ENCODE data around the gene ZSCAN16. TPM values are rescaled to one million over a fixed set of nuclear protein-coding genes. Genes with fewer than 3 reads are reported as not detected.
"Not testable (repeated sequence)": the region's sequence is repeated elsewhere in the genome, so short reads cannot be mapped to it uniquely, and the experiment has no call there.

The ZSCAN16 gene
- total RNA-seq, 5 donors from 2014 or later (not counting 1 experiment from before 2014, with no cell fraction given): 5.9 to 13.1 (median 10.7) TPM

DNA sequence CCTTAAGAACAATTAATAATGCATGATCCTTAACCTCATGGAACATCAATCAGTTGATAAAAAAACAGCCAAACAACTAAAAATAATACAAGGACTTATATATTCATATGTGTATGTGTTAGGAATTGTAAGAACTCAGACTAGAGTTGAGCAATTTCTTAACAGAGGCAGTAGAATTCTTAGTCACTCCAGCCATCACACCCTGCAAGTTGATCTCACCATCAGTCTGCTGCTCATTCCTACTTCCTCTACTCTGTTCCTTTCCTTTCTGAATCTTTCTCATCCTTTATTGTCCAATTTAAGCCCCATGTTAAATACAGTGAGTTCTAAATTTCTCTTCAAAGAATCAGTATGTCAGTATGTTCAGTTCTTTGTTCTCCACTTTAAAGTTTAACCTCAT, 41.5 kb upstream of the ZSCAN16 start:
- no peaks in the 10 kb centered on the region for H3K9me3 ChIP-seq
- peaks cover 2 to 16% of the 10 kb centered on the region in 2 experiments for H3K4me1 ChIP-seq (ENCODE audit: control insufficient read depth in 1 of 2, extremely low read depth in 1 of 2, insufficient read depth in 2 of 2, low read length in 2 of 2)
- Mint-ChIP-seq H3K4me1 (peaks cover 22 to 41% (median 25%) of the 10 kb centered on the region in 3 donors), H3K27ac (no peak overlapping the region), H3K36me3 (peaks cover 37% of the 10 kb centered on the region), H3K4me3 (peak overlapping the region in 1 of 3 donors; percentile 14), H3K27me3 (no peaks in the 10 kb centered on the region), H3K9me3 (peaks cover 4 to 6% (median 5%) of the 10 kb centered on the region in 3 donors)
- ATAC-seq (replicated peaks in 1 of 4) (no peak), DNase-seq (no peak)
- no peaks in the 10 kb centered on the region for H3K36me3 ChIP-seq (ENCODE audit: control insufficient read depth in 2 of 2, extremely low read depth in 1 of 2, insufficient read depth in 1 of 2, low read length in 1 of 2)
- ChIA-PET POLR2A (no interaction called here), CTCF (no interaction called here)
- H3K27me3 ChIP-seq (replicated peaks in 1 of 2; ENCODE audit: control insufficient read depth in 2 of 2, extremely low read depth in 1 of 2, insufficient read depth in 2 of 2, low read length in 1 of 2): no peaks in the 10 kb centered on the region
- H3K27ac ChIP-seq (ENCODE audit: low read length): no peak overlapping the region
- H3K4me3 ChIP-seq (ENCODE audit: control insufficient read depth in 1 of 2, extremely low read depth in 1 of 2, low read length in 1 of 2): no peak overlapping the region

- Histone ChIP-seq H3K9me3 (peaks cover 12% of the 10 kb centered on the region), H3K4me1 (ENCODE audit: control insufficient read depth in 1 of 2, extremely low read depth in 1 of 2, insufficient read depth in 2 of 2, low read length in 2 of 2) (peaks cover 0 to 5% of the 10 kb centered on the region in 2 experiments), H3K27me3 (replicated peaks in 1 of 2; ENCODE audit: control insufficient read depth in 2 of 2, extremely low read depth in 1 of 2, insufficient read depth in 2 of 2, low read length in 1 of 2) (peaks cover 0 to 6% of the 10 kb centered on the region in 2 experiments), H3K36me3 (ENCODE audit: control insufficient read depth in 2 of 2, extremely low read depth in 1 of 2, insufficient read depth in 1 of 2, low read length in 1 of 2) (peaks cover 0 to 2% of the 10 kb centered on the region in 2 donors), H3K27ac (ENCODE audit: low read length) (no peak overlapping the region), H3K4me3 (ENCODE audit: control insufficient read depth in 1 of 2, extremely low read depth in 1 of 2, low read length in 1 of 2) (no peak overlapping the region)
- ATAC-seq (replicated peaks in 1 of 4): no peak
- Mint-ChIP-seq H3K4me3 (no peak overlapping the region), H3K27ac (no peak overlapping the region), H3K27me3 (peaks cover 0 to 3% of the 10 kb centered on the region in 2 donors), H3K36me3 (peaks cover 55% of the 10 kb centered on the region), H3K9me3 (peaks cover 11 to 33% (median 29%) of the 10 kb centered on the region in 3 donors), H3K4me1 (peaks cover 0 to 3% (median 0%) of the 10 kb centered on the region in 3 donors)
- POLR2A ChIA-PET: no interaction called here
- whole genome bisulfite sequencing (ENCODE audit: insufficient coverage): no CpG with 5 or more reads among the region's 5 CpGs
- CTCF ChIA-PET: no interaction called here
- no peak for DNase-seq
Measured at GRCh38 chr6:28089054-28089453, 35.4 kb upstream of the ZSCAN16 start.

- Mint-ChIP-seq H3K27ac (no peak overlapping the region), H3K9me3 (peaks cover 11 to 33% (median 29%) of the 10 kb centered on the region in 3 donors), H3K4me1 (peaks cover 0 to 3% (median 0%) of the 10 kb centered on the region in 3 donors), H3K27me3 (peaks cover 4% of the 10 kb centered on the region in 2 donors), H3K36me3 (peaks cover 46% of the 10 kb centered on the region), H3K4me3 (no peak overlapping the region)
- H3K27ac ChIP-seq (ENCODE audit: low read length): no peak overlapping the region
- peaks cover 0 to 2% of the 10 kb centered on the region in 2 donors for H3K36me3 ChIP-seq (ENCODE audit: control insufficient read depth in 2 of 2, extremely low read depth in 1 of 2, insufficient read depth in 1 of 2, low read length in 1 of 2)
- peak overlapping the region in 1 of 2 donors; percentile 16 for H3K4me3 ChIP-seq (ENCODE audit: control insufficient read depth in 1 of 2, extremely low read depth in 1 of 2, low read length in 1 of 2)
- 51% methylated on average over 17 of the region's 33 CpGs for WGBS (ENCODE audit: insufficient coverage)
- peaks cover 0 to 6% of the 10 kb centered on the region in 2 experiments for H3K27me3 ChIP-seq (replicated peaks in 1 of 2; ENCODE audit: control insufficient read depth in 2 of 2, extremely low read depth in 1 of 2, insufficient read depth in 2 of 2, low read length in 1 of 2)
- ATAC-seq (replicated peaks in 1 of 4) (no peak), DNase-seq (no peak)
- H3K9me3 ChIP-seq: peaks cover 12% of the 10 kb centered on the region
- ChIA-PET CTCF (no interaction called here), POLR2A (interaction anchor here in 1 of 2 donors (0.5 to 0.6 kb wide), 2 partner anchors 11 to 942 kb away, joined by 3 to 5 read pairs; partner anchors contain the start of gene ZNF165)
- H3K4me1 ChIP-seq (ENCODE audit: control insufficient read depth in 1 of 2, extremely low read depth in 1 of 2, insufficient read depth in 2 of 2, low read length in 2 of 2): peaks cover 0 to 5% of the 10 kb centered on the region in 2 experiments
Measured at GRCh38 chr6:28090917-28091586, 33.4 kb upstream of the ZSCAN16 start.

GRCh38 chr6:28102222-28102621, 22.2 kb upstream of the ZSCAN16 start:
- CTCF ChIA-PET; H3K27ac ChIP-seq (ENCODE audit: low read length); H3K4me3 Mint-ChIP-seq; DNase-seq; H3K4me3 ChIP-seq (ENCODE audit: control insufficient read depth in 1 of 2, extremely low read depth in 1 of 2, low read length in 1 of 2); ATAC-seq (replicated peaks in 1 of 4); H3K36me3 ChIP-seq (ENCODE audit: control insufficient read depth in 2 of 2, extremely low read depth in 1 of 2, insufficient read depth in 1 of 2, low read length in 1 of 2); POLR2A ChIA-PET; H3K9me3 Mint-ChIP-seq; H3K9me3 ChIP-seq; H3K27ac Mint-ChIP-seq; H3K27me3 ChIP-seq (replicated peaks in 1 of 2; ENCODE audit: control insufficient read depth in 2 of 2, extremely low read depth in 1 of 2, insufficient read depth in 2 of 2, low read length in 1 of 2); H3K36me3 Mint-ChIP-seq: not testable (repeated sequence)
- peaks cover 9 to 16% of the 10 kb centered on the region in 2 donors for H3K27me3 Mint-ChIP-seq
- peaks cover 10 to 13% (median 12%) of the 10 kb centered on the region in 3 donors for H3K4me1 Mint-ChIP-seq
- 100% methylated on average over 3 of the region's 7 CpGs for WGBS (ENCODE audit: insufficient coverage)
- peaks cover 2 to 10% of the 10 kb centered on the region in 2 experiments for H3K4me1 ChIP-seq (ENCODE audit: control insufficient read depth in 1 of 2, extremely low read depth in 1 of 2, insufficient read depth in 2 of 2, low read length in 2 of 2)

DNA sequence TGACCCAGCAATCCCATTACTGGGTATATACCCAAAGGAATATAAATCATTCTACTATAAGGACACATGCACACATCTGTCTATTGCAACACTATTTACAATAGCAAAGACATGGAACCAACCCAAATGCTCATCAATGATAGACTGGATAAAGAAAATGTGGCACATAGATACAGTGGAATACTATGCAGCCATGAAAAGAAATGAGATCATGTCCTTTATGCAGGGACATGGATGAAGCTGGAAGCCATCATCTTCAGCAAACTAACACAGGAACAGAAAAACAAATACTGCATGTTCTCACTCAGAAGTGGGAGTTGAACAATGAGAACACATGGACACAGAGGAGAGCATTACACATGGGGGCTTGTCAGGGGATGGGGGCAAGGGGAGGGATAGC, 21.7 kb upstream of the ZSCAN16 start:
- DNase-seq; H3K9me3 ChIP-seq; H3K4me3 ChIP-seq (ENCODE audit: control insufficient read depth in 1 of 2, extremely low read depth in 1 of 2, low read length in 1 of 2); H3K27ac ChIP-seq (ENCODE audit: low read length); H3K36me3 ChIP-seq (ENCODE audit: control insufficient read depth in 2 of 2, extremely low read depth in 1 of 2, insufficient read depth in 1 of 2, low read length in 1 of 2); H3K36me3 Mint-ChIP-seq; H3K27me3 ChIP-seq (replicated peaks in 1 of 2; ENCODE audit: control insufficient read depth in 2 of 2, extremely low read depth in 1 of 2, insufficient read depth in 2 of 2, low read length in 1 of 2); ATAC-seq (replicated peaks in 1 of 4); CTCF ChIA-PET; POLR2A ChIA-PET; H3K9me3 Mint-ChIP-seq: not testable (repeated sequence)
- H3K27me3 Mint-ChIP-seq: peaks cover 9 to 16% of the 10 kb centered on the region in 2 donors
- peaks cover 2 to 10% of the 10 kb centered on the region in 2 experiments for H3K4me1 ChIP-seq (ENCODE audit: control insufficient read depth in 1 of 2, extremely low read depth in 1 of 2, insufficient read depth in 2 of 2, low read length in 2 of 2)
- peaks cover 10 to 13% (median 12%) of the 10 kb centered on the region in 3 donors for H3K4me1 Mint-ChIP-seq
- peak overlapping the region in 1 of 3 donors; percentile 47 for H3K4me3 Mint-ChIP-seq
- H3K27ac Mint-ChIP-seq: peak overlapping the region in 1 of 2 donors; percentile 8

DNA sequence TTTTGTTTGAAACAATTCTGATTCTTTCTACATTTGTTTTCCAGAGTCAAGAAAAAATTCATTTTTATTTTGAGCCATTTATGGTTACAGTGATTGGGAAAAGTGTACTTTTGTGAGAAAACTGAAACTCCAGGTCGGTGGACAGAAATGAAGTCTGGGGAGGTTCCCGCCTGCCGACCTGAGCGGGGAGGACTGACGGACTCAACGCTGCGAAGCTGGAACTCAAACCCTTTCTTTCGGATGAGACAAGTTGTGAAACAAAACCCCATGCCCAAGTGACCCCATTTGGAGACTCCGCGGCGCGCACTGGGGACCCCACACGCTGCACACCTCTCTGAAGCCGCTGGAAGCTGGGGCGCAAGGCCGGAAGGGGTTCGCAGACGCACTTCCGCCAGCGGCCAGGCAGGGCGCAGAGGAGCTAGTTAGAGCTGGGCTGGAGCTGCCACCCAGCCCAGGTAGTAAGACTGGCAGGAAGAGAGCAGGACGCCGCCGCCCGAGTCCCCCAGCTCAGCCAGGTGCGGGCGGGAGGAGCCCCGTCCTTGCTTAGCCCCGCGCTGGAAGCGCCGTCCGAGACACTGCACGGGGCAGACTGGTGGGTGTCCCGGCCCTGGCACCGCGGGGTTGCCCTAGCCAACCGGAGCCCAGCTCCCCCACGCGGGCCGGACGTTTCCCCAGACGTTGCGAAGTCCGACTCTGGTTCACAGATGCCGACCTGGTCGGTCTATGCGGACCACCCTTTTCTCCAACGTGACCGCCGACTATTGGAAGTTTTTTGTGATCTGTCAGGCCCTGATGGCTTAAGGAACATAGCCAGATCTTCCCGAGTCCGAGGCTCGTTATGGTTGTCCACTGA, 19.8 kb upstream of the ZSCAN16 start:
- DNase-seq: peak; percentile 68 to 91 (median 79)
- peak; percentile 99 to 100 (median 100) for ATAC-seq (replicated peaks in 1 of 4)
- Histone ChIP-seq H3K4me1 (ENCODE audit: control insufficient read depth in 1 of 2, extremely low read depth in 1 of 2, insufficient read depth in 2 of 2, low read length in 2 of 2) (peaks cover 2 to 10% of the 10 kb centered on the region in 2 experiments), H3K9me3 (no peaks in the 10 kb centered on the region), H3K36me3 (ENCODE audit: control insufficient read depth in 2 of 2, extremely low read depth in 1 of 2, insufficient read depth in 1 of 2, low read length in 1 of 2) (no peaks in the 10 kb centered on the region), H3K27me3 (replicated peaks in 1 of 2; ENCODE audit: control insufficient read depth in 2 of 2, extremely low read depth in 1 of 2, insufficient read depth in 2 of 2, low read length in 1 of 2) (peaks cover 0 to 5% of the 10 kb centered on the region in 2 experiments), H3K27ac (ENCODE audit: low read length) (peak overlapping the region; percentile 81), H3K4me3 (ENCODE audit: control insufficient read depth in 1 of 2, extremely low read depth in 1 of 2, low read length in 1 of 2) (peak overlapping the region; percentile 36 to 70)
- WGBS (ENCODE audit: insufficient coverage): 2% methylated on average over 53 of the region's 54 CpGs
- peak overlapping the region; percentile 86 to 89 (median 87) for H3K4me3 Mint-ChIP-seq
- CTCF ChIA-PET: interaction anchor here (0.6 to 1.8 kb wide), 12 partner anchors 20 to 601 kb away, joined by 3 to 6 read pairs (median 5); partner anchors contain the start of genes ZSCAN26 (in 2 of the 2), ZKSCAN8 (in 1 of the 2) and ZSCAN16 (in 1 of the 2)
- no peaks in the 10 kb centered on the region for H3K36me3 Mint-ChIP-seq
- peak overlapping the region; percentile 87 to 93 for H3K27ac Mint-ChIP-seq
- H3K4me1 Mint-ChIP-seq: peaks cover 10 to 13% (median 12%) of the 10 kb centered on the region in 3 donors
- POLR2A ChIA-PET: interaction anchor here (0.6 to 1.2 kb wide), 5 partner anchors 32 to 958 kb away, joined by 3 to 6 read pairs (median 4); partner anchors contain the start of genes ZKSCAN8 (in 1 of the 2) and ZSCAN26 (in 1 of the 2)
- peaks cover under 1 to 13% of the 10 kb centered on the region in 2 donors for H3K27me3 Mint-ChIP-seq
- H3K9me3 Mint-ChIP-seq: no peaks in the 10 kb centered on the region

Data from T-cell (primary cell).